Measurements from ENCODE around the gene RLIM. TPM values are rescaled to one million over a fixed set of nuclear protein-coding genes. Genes with fewer than 3 reads are reported as not detected.
"Not testable (repeated sequence)": the region's sequence is repeated elsewhere in the genome, so short reads cannot be mapped to it uniquely, and the experiment has no call there.

Gene RLIM, protein sequence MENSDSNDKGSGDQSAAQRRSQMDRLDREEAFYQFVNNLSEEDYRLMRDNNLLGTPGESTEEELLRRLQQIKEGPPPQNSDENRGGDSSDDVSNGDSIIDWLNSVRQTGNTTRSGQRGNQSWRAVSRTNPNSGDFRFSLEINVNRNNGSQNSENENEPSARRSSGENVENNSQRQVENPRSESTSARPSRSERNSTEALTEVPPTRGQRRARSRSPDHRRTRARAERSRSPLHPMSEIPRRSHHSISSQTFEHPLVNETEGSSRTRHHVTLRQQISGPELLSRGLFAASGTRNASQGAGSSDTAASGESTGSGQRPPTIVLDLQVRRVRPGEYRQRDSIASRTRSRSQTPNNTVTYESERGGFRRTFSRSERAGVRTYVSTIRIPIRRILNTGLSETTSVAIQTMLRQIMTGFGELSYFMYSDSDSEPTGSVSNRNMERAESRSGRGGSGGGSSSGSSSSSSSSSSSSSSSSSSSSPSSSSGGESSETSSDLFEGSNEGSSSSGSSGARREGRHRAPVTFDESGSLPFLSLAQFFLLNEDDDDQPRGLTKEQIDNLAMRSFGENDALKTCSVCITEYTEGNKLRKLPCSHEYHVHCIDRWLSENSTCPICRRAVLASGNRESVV
- 39.3 TPM for total RNA-seq

DNA sequence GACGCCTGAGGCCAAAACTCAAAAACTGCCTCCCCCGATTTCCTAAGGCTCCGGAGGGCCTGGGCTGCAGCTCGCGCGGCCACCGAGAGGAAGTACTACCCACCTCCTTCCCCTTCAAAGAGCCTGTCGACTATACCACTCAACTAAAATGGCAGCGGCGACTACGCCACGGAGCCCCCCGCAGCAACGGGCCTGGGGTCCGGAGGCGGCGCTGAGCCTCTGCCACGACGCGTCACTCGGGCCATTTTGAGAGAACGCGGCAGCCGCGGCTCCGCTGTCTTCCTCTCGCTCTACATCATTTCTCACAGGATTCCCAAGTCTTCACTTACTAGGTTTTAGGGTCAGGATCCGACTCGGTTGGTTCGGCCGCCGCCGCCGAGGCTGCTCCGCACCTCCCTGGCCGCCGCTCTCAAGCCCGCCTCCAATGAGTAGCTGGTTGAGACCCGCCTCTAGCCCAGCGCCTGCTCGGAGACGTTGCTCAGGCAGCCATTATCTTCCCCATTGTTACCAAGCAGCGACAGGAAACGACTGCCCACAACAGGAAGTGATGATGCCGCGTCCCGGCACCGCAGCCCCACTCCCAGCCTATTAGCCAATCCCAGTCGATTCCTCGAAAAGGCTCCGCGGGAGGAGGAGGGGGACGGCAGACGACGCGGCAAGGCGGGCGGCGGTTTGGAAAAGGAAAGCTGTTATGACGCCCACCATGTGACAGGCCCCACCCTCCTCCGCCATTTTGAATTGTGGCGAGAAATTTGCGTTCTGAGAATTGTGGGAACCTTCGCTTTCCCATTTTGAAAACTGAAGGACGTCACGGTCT, at the start of gene RLIM:
Gene RLIM, minus strand, starts transcription at position 532 of the 817 bp plus-strand sequence. CDS start 18,647 bp downstream, outside the sequence.
- intact Hi-C loops (cut with DNase I) = no loop called here
- peak; percentile 99 for ATAC-seq

DNA sequence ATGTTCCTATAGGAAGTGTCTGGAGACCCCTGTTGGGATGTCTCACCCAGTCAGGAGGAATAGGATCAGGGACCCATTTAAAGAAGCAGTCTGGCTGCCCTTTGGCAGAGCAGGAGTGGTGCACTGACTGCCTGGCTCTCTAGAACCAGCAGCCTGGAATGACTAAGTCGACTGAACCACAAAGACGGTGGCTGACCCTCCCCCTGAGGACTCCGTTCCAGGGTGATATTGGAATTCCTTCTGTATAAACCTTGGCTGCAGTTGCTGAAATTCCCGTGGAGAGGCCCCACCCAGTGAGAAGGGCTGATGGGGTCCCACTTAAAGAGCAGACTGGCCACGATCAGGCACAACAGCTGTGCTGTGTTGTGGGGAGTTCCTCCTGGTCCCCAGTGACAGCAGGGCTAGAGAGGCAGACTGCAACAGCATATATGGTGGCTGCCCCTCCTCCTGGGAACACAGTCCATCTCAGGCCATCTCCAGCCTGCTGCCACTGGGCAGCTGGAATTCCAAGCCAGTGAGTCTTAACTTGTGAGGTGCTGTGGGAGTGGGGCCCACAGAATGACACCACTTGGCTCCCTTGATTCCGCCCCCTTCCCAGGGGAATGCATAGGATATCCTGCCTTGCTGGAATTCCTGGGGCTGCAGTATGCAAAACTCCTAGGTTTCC, 41.8 kb upstream of the RLIM start:
- no peak for DNase-seq (ENCODE audit: low spot score)
- intact Hi-C loops (cut with DNase I) = no loop called here
- no peak for ATAC-seq

More for the DNA sequence above, at the start of gene RLIM:
- DNase-seq (ENCODE audit: low spot score) = peak; percentile 93

GRCh38 chrX:74654953-74655352, 40.5 kb upstream of the RLIM start:
- DNase-seq (ENCODE audit: low spot score); ATAC-seq; intact Hi-C loops (cut with DNase I): not testable (repeated sequence)

- intact Hi-C loops (cut with DNase I) = no loop called here
- no peak for ATAC-seq
- DNase-seq (ENCODE audit: low spot score) = no peak
Measured at GRCh38 chrX:74636749-74637314, 22.4 kb upstream of the RLIM start.

GRCh38 chrX:74613370-74614092, 893 bp downstream of the RLIM start:
- DNase-seq (ENCODE audit: low spot score) = no peak
- no peak for ATAC-seq
- intact Hi-C loops (cut with DNase I) = no loop called here

DNA sequence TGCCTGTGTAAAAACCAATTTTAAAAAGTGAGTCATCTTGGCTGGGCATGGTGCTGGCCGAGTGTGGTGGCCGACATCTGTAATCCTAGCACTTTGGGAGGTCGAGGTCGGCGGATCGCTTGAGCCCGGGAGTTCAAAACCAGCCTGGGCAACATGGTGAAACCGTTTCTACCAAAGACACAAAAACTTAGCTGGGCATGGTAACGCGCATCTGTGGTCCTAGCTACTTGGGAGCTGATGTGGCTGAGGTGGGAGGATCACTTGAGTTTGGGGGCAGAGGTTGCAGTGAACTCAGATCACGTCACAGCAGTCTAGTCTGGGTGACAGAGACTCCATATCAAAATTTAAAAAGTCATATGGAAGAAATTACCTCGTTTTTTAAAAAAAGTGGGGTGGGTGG, 7.6 kb downstream of the RLIM start:
- intact Hi-C loops (cut with DNase I) = no loop called here
- DNase-seq (ENCODE audit: low spot score) (no peak), ATAC-seq (no peak)

DNA sequence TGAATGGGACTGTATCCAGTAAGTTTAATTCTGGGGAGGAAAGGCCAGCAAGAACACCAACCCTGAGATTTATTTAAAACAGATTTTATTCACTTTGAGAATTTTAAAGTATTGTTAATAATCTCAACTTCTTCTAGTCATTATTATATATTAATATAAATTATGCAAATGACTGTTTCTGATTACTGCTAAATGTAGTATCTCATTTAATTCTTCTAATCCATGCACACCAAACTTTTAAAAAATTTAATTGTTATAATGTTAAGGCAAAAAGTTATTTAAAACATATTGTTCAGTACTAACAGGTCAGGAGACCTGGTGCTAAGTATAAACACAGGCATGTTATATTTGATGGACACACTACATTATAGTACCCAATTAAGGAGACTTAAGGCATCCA, 8.1 kb downstream of the RLIM start:
- intact Hi-C loops (cut with DNase I) = no loop called here
- DNase-seq (ENCODE audit: low spot score) (no peak), ATAC-seq (no peak)

GRCh38 chrX:74603040-74603439, 11.4 kb downstream of the RLIM start:
- ATAC-seq (no peak), DNase-seq (ENCODE audit: low spot score) (no peak)
- intact Hi-C loops (cut with DNase I) = no loop called here

- ATAC-seq (no peak), DNase-seq (ENCODE audit: low spot score) (no peak)
- intact Hi-C loops (cut with DNase I) = no loop called here
Measured at GRCh38 chrX:74602142-74602541, 12.3 kb downstream of the RLIM start.

DNA sequence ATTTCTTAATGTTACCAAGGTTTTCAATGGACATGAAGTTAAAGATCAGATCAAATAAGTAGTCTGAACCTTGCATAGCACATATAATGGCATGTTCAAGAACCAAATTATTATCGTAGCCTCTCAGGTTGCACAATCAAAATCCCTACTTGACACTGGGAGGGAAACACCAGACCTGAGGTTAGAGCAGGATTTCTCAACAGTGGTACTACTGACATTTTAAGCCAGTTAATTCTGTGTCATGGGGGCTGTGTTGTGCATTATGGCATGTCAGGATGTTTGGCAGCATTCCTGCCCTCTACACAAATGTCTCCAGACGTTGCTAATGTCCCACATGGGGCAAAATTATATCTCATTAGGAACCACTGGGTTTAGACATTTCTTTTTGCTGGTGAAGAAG, 20.8 kb downstream of the RLIM start:
- intact Hi-C loops (cut with DNase I) = no loop called here
- no peak for ATAC-seq
- no peak for DNase-seq (ENCODE audit: low spot score)

GRCh38 chrX:74585766-74586165, 28.7 kb downstream of the RLIM start:
- intact Hi-C loops (cut with DNase I) = no loop called here
- DNase-seq (ENCODE audit: low spot score) = no peak
- ATAC-seq = no peak

GRCh38 chrX:74579597-74580198, 34.7 kb downstream of the RLIM start:
- ATAC-seq = peak; percentile 58
- intact Hi-C loops (cut with DNase I) = no loop called here

DNA sequence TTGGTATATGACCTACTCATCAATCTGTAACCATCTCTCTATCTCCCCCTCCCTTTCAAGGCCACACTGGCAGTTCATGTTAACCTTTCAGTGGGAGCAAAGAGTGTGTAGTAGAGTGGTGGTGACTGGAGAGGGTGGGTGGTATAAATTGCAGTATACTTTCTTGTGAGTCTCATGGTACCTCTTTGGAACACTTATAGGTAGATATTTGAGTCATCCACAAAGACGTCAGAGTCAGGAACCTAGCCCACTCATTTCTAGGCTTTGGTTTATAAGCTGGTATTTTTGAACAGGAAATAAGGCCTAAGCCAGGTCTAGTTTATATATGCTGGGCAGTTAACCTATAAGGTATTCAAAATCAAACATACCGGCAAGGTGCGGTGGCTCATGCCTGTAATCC, 36.3 kb downstream of the RLIM start:
- intact Hi-C loops (cut with DNase I) = no loop called here
- no peak for DNase-seq (ENCODE audit: low spot score)
- no peak for ATAC-seq

More at GRCh38 chrX:74579597-74580198, 34.7 kb downstream of the RLIM start:
- DNase-seq (ENCODE audit: low spot score) = no peak

DNA sequence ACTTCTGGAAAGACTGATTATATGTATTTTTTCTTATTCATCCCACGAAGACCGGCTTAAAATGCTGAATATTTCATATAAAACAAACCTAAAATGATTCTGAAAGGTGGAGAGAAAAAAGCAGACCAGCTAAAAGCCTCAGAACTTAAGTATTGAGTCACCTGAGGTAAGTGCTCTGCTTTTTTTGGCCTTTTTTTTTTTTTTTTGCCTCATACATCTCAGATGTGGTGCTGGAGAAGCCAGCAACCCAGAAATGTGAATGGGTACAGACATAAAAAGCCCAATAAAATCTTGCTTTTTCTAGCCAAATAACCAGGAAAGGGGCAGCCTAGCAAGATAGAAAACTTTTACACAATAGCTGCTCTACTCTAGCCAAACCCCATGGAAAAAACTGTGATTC, 57.0 kb downstream of the RLIM start:
- ATAC-seq (no peak), DNase-seq (ENCODE audit: low spot score) (no peak)
- intact Hi-C loops (cut with DNase I) = no loop called here

GRCh38 chrX:74551934-74552333, 62.5 kb downstream of the RLIM start:
- intact Hi-C loops (cut with DNase I) = no loop called here
- DNase-seq (ENCODE audit: low spot score) (no peak), ATAC-seq (no peak)

DNA sequence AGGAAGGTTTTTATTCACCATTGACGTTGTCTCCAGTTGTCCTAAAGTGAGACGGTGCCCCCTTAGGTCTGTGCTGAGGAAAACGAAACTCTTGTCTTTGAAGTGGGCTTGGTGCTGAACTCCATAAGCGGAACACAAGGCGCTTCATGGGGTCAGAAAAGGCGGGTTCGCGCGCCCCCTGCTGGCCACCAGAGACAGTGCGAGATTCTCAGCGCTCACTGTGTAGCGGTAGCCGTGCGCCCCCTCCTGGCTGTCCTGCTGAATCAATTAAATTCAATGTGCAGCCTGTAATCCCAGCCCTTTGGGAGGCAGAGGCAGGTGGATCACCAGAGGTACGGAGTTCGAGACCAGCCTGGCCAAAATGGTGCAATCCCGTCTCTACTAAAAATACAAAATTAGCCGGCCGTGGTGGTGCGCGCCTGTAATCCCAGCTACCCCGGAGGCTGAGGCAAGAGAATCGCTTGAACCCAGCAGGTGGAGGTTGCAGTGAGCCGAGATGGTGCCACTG, 64.1 kb downstream of the RLIM start:
- peak; percentile 91 for DNase-seq (ENCODE audit: low spot score)
- intact Hi-C loops (cut with DNase I) = no loop called here
- peak; percentile 95 for ATAC-seq

GRCh38 chrX:74546984-74547383, 67.4 kb downstream of the RLIM start:
- intact Hi-C loops (cut with DNase I) = no loop called here
- no peak for DNase-seq (ENCODE audit: low spot score)
- no peak for ATAC-seq

Data from sciatic nerve (tissue), 2 donors.